A549 (cell line): ENCODE measurements around the gene UBE2R2.

Source experiments
- CBX2 ChIP-seq: fragments of 200-600 bp; sonication (generic); IDR thresholded peaks from 2 replicates; pipeline ENCODE4 v1.6.1; 2016; ENCODE audit warnings: low read depth, mild to moderate bottlenecking, borderline replicate concordance
- CTCF ChIP-seq: fragments of >200 bp; sonication (Bioruptor Twin); formaldehyde crosslinking; IDR thresholded peaks from 3 replicates; pipeline ENCODE4 v1.5.1; 2016
- E2F6 ChIP-seq: IDR thresholded peaks from 2 replicates; pipeline ENCODE4 v1.6.1; 2012; ENCODE audit warnings: low read depth, borderline replicate concordance
- EHF ChIP-seq: fragments of 250-450 bp; sonication (Bioruptor Pico); IDR thresholded peaks from 2 replicates; pipeline ENCODE4 v1.5.0; 2020; ENCODE audit warnings: mild to moderate bottlenecking
- ESRRA ChIP-seq: fragments of 150-350 bp; IDR thresholded peaks from 2 replicates; pipeline ENCODE4 v1.6.1; 2014; ENCODE audit warnings: mild to moderate bottlenecking, low read length, borderline replicate concordance
- GATA3 ChIP-seq: IDR thresholded peaks from 2 replicates; pipeline ENCODE4 v1.6.1; 2012; ENCODE audit warnings: borderline replicate concordance
- POLR2A ChIP-seq: IDR thresholded peaks from 2 replicates; pipeline ENCODE4 v1.6.1; 2012; ENCODE audit warnings: mild to moderate bottlenecking, low read length
- RAD21 ChIP-seq, 2 experiments: fragments of >200 bp in 1 of 2; sonication (Bioruptor Twin) in 1 of 2; formaldehyde crosslinking in 1 of 2; IDR thresholded peaks in 1 of 2; conservative IDR thresholded peaks in 1 of 2; 2 replicates in 1 of 2; 3 replicates in 1 of 2; pipeline ENCODE4 v1.6.1; 2012 to 2018; ENCODE audit warnings: inconsistent platforms in 1 of 2
- RCOR1 ChIP-seq: fragments of 150-350 bp; IDR thresholded peaks from 2 replicates; pipeline ENCODE4 v1.6.1; 2014; ENCODE audit warnings: antibody characterized with exemption, low read length, low read depth
- ZC3H11A ChIP-seq: fragments of 450-650 bp; IDR thresholded peaks from 2 replicates; pipeline ENCODE4 v1.6.1; 2014; ENCODE audit warnings: antibody characterized with exemption, mild to moderate bottlenecking
- TF ChIP-seq, protein P1 (sequence below): IDR thresholded peaks from 2 replicates; pipeline ENCODE4 v1.6.1; 2012
- TF ChIP-seq, protein P2 (sequence below): fragments of 150-350 bp; IDR thresholded peaks from 2 replicates; pipeline ENCODE4 v1.6.1; 2014; ENCODE audit warnings: low read depth, mild to moderate bottlenecking, low read length
- TF ChIP-seq, protein P3 (sequence below): IDR thresholded peaks from 2 replicates; pipeline ENCODE4 v1.6.1; 2012

DNA sequence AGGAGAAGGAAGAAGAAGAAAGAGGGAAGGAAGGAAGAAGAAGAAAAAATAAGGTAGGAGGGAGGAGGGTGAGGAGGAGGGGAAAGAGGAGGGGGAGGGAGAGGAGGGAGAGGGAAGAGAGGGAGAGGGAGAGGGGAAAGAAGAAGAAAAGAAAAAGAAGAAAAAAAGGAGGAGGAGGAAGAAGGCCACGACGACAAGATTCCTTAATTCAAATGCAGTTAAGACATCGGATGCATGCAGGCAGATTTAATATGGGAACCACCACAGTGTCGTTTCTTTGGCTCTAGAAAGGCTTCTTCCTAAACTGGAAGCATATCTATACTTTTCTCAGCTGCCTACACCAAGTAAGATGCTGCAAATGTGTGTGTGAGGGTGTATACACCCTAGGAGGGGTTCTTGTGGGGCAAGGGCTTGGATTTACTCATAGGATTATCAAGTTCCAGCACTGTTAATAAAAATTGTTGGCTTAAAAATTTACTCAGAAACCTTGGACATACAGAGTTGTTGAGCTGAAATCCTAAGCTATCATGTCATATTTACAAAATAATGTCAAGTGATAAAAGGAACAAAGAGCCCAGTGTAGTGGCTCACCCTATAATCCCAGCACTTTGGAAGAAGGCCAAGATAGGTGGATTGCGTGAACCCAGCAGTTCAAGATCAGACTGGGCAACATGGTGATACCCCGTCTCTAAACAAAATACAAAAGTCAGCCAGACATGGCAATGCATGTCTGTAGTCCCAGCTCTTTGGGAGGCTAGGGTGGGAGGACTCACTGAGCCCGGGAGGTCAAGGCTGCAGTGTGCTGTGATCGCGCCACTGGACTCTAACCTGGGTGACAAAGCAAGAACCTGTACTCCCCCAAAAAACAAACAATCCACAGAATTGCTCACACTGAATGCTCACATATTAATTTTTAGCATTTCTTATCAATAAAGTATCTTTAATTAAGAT is 123.2 kb downstream of the UBE2R2 start:
- TF ChIP-seq CTCF (no peak), E2F6 (no peak), RCOR1 (no peak), GATA3 (no peak), POLR2A (no peak), CBX2 (no peak), RAD21 (conservative IDR thresholded peaks at IDR 0.05 in 1 of 2, IDR thresholded peaks at IDR 0.05 in 1 of 2) (no peak), ESRRA (no peak), EHF (CRISPR knock-in tag) (no peak), ZC3H11A (no peak)
- TF ChIP-seq, protein P1, sequence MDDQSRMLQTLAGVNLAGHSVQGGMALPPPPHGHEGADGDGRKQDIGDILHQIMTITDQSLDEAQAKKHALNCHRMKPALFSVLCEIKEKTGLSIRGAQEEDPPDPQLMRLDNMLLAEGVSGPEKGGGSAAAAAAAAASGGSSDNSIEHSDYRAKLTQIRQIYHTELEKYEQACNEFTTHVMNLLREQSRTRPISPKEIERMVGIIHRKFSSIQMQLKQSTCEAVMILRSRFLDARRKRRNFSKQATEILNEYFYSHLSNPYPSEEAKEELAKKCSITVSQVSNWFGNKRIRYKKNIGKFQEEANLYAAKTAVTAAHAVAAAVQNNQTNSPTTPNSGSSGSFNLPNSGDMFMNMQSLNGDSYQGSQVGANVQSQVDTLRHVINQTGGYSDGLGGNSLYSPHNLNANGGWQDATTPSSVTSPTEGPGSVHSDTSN = no peak
- TF ChIP-seq, protein P2, sequence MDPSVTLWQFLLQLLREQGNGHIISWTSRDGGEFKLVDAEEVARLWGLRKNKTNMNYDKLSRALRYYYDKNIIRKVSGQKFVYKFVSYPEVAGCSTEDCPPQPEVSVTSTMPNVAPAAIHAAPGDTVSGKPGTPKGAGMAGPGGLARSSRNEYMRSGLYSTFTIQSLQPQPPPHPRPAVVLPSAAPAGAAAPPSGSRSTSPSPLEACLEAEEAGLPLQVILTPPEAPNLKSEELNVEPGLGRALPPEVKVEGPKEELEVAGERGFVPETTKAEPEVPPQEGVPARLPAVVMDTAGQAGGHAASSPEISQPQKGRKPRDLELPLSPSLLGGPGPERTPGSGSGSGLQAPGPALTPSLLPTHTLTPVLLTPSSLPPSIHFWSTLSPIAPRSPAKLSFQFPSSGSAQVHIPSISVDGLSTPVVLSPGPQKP = no peak
- TF ChIP-seq, protein P3, sequence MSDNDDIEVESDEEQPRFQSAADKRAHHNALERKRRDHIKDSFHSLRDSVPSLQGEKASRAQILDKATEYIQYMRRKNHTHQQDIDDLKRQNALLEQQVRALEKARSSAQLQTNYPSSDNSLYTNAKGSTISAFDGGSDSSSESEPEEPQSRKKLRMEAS = no peak
